ENCODE data around the gene AHI1. TPM values are rescaled to one million over a fixed set of nuclear protein-coding genes. Genes with fewer than 3 reads are reported as not detected.
"Not testable (repeated sequence)": the region's sequence is repeated elsewhere in the genome, so short reads cannot be mapped to it uniquely, and the experiment has no call there.

The AHI1 gene
- total RNA-seq, 1 donor from 2014 or later = 7.4 TPM

GRCh38 chr6:135385299-135385698 is 112.2 kb downstream of the AHI1 start:
- no peak for ATAC-seq

- no peak for ATAC-seq
These were observed 113.8 kb downstream of the AHI1 start for GRCh38 chr6:135383766-135384165.

GRCh38 chr6:135383301-135383700 is 114.2 kb downstream of the AHI1 start:
- no peak for ATAC-seq

- ATAC-seq = no peak
These were observed 115.3 kb downstream of the AHI1 start for GRCh38 chr6:135382182-135382628.

GRCh38 chr6:135380793-135381192 is 116.7 kb downstream of the AHI1 start:
- ATAC-seq = no peak

- ATAC-seq = no peak
These were observed 117.9 kb downstream of the AHI1 start for GRCh38 chr6:135379647-135380046.

GRCh38 chr6:135372758-135373157 is 124.8 kb downstream of the AHI1 start:
- ATAC-seq = no peak

- ATAC-seq = not testable (repeated sequence)
These were observed 133.9 kb downstream of the AHI1 start for GRCh38 chr6:135363622-135364021.

GRCh38 chr6:135362124-135362523 is 135.4 kb downstream of the AHI1 start:
- no peak for ATAC-seq

GRCh38 chr6:135360222-135360621 is 137.3 kb downstream of the AHI1 start:
- no peak for ATAC-seq

GRCh38 chr6:135358985-135359384 is 138.6 kb downstream of the AHI1 start:
- ATAC-seq = no peak

- ATAC-seq = no peak
These were observed 139.2 kb downstream of the AHI1 start for GRCh38 chr6:135358251-135358821.

- ATAC-seq = no peak
These were observed 143.1 kb downstream of the AHI1 start for GRCh38 chr6:135354407-135354806.

- ATAC-seq = no peak
These were observed 144.4 kb downstream of the AHI1 start for GRCh38 chr6:135353113-135353512.

GRCh38 chr6:135351635-135352034 is 145.9 kb downstream of the AHI1 start:
- ATAC-seq = no peak

GRCh38 chr6:135347887-135348286 is 149.7 kb downstream of the AHI1 start:
- no peak for ATAC-seq

GRCh38 chr6:135346747-135347146 is 150.8 kb downstream of the AHI1 start:
- ATAC-seq = no peak

GRCh38 chr6:135344526-135344925 is 153.0 kb downstream of the AHI1 start:
- ATAC-seq = no peak

GRCh38 chr6:135339920-135340319 is 157.6 kb downstream of the AHI1 start:
- not testable (repeated sequence) for ATAC-seq

GRCh38 chr6:135334169-135334568 is 163.4 kb downstream of the AHI1 start:
- ATAC-seq = peak; percentile 59

GRCh38 chr6:135331002-135331401 is 166.5 kb downstream of the AHI1 start:
- no peak for ATAC-seq

GRCh38 chr6:135329851-135330803 is 167.4 kb downstream of the AHI1 start:
- ATAC-seq = no peak

- no peak for ATAC-seq
These were observed 169.4 kb downstream of the AHI1 start for GRCh38 chr6:135328136-135328535.

Data from esophagus mucosa (tissue), 1 donor.